G401 (cell line): ENCODE measurements around the gene NECTIN2. TPM values are rescaled to one million over a fixed set of nuclear protein-coding genes. Genes with fewer than 3 reads are reported as not detected.
"Not testable (repeated sequence)": the region's sequence is repeated elsewhere in the genome, so short reads cannot be mapped to it uniquely, and the experiment has no call there.

ENCODE experiments used
- DNase-seq: peaks from one replicate; pipeline ENCODE4 v3.0.0-alpha.2; 2015; ENCODE audit warnings: low spot score
- in situ Hi-C: cut with HindIII; loops from 2 replicates; pipeline ENCODE4 v1.10.0; 2016; ENCODE audit warnings: low sequenced_read_pairs, mixed read lengths
- total RNA-seq: library from RNA; depleted of rRNA; stranded (reverse); fragments of >200 nt; shearing (Covaris generic); gene quantifications from 2 replicates; pipeline ENCODE4 v1.2.3, GENCODE V29; 2014

Gene NECTIN2
- total RNA-seq, 1 experiment from 2014 or later, result 126 TPM

DNA sequence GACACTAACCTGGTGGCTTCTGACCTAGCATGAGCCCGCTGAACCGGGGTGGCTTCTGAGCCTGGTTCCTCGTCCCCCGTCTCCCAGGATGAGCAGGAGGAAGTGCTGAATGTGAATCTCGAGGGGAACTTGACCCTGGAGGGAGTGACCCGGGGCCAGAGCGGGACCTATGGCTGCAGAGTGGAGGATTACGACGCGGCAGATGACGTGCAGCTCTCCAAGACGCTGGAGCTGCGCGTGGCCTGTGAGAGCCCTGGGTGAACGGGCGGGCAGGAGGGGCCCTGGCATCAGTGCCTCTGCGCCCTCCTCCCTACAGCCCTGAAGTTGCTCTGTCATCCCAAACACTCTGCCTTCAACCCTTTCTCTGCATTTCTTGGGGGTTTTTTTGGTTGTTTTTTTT is 31.6 kb upstream of the NECTIN2 start:
- in situ Hi-C loops, result no loop called here

DNA sequence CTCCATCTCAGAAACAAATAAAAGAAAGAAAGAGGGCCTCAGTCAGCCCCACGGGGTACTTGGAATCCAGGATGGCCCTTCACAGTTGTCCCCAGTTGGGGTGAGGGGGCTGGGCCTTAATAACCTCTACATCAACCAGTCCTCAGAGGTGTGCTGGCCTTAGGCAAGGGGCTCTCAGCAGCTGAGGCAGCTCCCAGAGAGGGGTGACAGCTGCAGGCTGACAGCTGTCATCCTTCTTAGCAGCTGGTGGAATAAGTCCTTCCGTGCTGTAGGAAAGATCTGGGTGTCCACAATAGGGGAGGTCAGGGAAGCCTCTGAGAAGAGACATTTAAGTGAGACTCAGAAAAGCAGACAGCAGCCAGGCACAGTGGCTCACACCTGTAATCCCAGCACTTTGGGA is 29.8 kb upstream of the NECTIN2 start:
- DNase-seq, result no peak
- in situ Hi-C loops, result no loop called here

More for the DNA sequence above, 31.6 kb upstream of the NECTIN2 start:
- no peak for DNase-seq

DNA sequence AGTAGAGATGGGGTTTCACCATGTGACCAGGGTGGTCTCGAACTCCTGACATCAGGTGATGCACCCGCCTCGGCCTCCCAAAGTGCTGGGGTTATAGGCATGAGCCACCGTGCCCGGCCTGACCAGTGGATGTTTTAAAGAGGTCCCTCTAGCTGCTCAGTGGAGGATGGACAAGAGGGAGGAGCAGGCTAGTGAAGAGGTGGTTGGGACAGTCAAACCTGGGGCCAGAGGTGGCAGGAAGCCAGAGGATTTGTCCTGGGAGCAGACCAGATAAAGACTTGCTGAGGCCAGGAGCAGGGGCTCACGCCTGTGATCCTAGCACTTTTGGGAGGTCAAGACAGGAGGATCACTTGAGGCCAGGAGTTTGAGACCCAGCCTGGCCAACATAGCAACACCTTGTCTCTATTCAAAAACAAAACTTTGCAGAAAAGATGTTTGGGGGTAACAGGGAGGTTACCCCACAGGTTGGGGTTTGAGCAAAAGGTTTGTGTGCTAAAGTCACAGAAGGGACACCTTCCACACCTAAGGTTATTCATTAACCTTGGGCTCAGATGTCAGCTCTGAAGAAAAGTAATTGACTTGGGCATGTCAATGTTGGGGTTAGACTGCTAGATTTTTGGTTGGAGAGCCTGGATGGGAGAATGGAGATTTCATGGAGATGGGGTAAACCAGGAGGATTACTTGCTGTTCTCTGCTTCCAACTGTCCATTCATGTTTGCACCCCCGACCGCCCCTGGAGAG is 28.2 kb upstream of the NECTIN2 start:
- in situ Hi-C loops, result no loop called here
- DNase-seq, result no peak

DNA sequence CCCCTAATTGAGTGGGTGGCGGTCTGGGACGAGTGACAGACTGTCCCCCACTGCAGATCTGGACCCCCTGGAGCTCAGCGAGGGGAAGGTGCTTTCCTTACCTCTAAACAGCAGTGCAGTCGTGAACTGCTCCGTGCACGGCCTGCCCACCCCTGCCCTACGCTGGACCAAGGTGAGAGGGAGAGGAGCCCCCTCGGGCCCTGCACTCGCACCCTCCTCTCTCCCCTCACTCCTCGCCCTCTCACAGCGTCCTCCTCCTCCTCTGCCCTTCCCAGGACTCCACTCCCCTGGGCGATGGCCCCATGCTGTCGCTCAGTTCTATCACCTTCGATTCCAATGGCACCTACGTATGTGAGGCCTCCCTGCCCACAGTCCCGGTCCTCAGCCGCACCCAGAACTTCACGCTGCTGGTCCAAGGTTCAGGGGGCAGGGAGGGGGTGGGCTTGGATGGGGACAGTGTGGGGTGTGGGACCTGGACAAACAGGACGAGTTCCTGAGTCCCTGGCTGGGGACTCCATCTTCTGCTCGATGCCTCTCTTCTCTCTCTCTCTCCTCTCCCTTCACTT is 27.5 kb upstream of the NECTIN2 start:
- no peak for DNase-seq
- in situ Hi-C loops, result no loop called here

- in situ Hi-C loops, result no loop called here
- no peak for DNase-seq
Measured at GRCh38 chr19:44819246-44819832, 26.8 kb upstream of the NECTIN2 start.

GRCh38 chr19:44820648-44821609 is 25.2 kb upstream of the NECTIN2 start:
- in situ Hi-C loops, result no loop called here
- no peak for DNase-seq

GRCh38 chr19:44822177-44822576 is 23.9 kb upstream of the NECTIN2 start:
- DNase-seq, result no peak
- in situ Hi-C loops, result no loop called here

DNA sequence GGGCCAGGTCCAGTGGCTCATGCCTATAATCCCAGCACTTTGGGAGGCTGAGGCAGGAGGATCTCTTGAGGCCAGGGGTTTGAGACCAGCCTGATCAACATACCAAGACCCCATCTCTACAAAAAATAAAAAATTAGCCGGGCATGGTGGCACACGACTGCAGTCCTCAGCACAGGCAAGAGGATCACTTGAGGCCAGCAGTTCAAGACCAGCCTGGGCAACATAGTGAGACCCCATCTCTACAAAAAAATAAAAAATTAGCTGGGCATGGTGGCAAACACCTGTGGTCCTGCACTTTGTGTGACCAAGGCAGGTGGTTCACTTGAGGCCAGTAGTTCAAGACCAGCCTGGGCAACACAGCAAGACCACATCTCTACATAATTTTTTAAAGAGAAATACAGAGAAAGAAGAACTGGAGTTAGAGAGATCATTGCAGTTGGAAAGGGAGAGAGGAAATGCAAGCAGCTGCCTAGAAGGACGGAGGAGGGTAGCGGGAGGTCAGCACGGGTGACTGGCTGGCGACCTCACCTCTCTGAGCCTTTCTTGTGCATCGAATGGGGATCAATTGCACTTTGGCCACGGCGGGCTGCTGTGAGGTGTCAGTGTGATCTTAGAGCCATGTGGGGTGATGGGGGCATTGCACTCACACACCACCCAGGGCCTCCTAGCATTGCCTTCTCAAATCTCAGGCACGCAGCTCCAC is 23.3 kb upstream of the NECTIN2 start:
- in situ Hi-C loops, result no loop called here
- no peak for DNase-seq

DNA sequence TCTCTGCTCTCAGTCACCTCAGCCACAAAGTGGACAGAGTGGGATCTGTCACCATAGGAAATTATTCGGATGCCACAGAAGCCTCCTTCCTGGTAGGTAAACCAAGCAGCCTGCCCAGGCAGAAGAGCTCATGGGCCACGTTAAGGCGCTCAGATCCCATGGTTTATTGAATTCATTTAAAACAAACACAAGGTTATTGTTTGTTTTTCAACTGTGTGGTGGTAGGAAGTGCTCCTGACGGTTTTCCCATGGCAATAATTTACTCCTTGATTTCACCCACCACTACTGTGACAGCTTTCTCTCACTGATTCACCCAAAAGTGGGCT is 22.8 kb upstream of the NECTIN2 start:
- DNase-seq, result no peak
- in situ Hi-C loops, result no loop called here

DNA sequence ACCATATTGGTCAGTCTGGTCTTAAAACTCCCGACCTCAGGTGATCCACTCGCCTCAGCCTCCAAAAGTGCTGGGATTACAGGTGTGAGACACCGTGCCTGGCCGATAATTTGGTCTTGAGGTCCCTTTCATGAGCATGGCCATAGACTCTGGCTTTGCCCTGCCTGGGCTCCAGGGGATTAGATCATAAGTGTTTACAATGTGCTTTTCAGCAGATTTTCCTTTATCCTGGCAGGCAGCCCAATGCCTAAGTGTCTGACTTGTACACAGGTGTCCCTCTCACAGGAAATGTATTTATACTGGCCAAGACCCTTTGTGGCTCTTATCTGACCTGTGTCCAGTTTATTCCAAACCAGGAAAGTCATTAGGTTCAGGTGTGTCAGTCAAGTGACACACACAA is 21.3 kb upstream of the NECTIN2 start:
- no peak for DNase-seq
- in situ Hi-C loops, result loop anchor here (25.0 kb wide), 1 partner anchor 112 kb away; no protein-coding TSS in a partner anchor

DNA sequence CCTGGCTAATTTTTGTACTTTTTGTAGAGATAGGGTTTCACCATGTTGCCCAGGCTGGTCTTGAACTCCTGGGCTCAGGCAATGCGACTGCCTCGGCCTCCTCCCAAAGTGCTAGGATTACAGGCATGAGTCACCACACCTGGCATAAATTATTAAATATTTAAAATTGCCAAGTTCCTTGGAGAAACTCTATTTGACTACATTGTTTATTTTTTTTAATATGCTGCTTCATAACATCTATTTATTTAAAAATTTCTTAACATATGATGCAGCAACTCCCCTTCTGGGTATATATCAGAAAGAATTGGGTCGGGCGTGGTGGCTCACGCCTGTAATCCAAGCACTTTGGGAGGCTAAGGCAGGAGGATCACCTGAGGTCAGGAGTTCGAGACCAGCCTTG is 13.2 kb upstream of the NECTIN2 start:
- in situ Hi-C loops, result loop anchor here (25.0 kb wide), 1 partner anchor 121 kb away; no protein-coding TSS in a partner anchor
- DNase-seq, result not testable (repeated sequence)

- DNase-seq, result not testable (repeated sequence)
- in situ Hi-C loops, result loop anchor here (25.0 kb wide), 1 partner anchor 122 kb away; no protein-coding TSS in a partner anchor
Measured at GRCh38 chr19:44834399-44834798, 11.7 kb upstream of the NECTIN2 start.

GRCh38 chr19:44839276-44839675 is 6.8 kb upstream of the NECTIN2 start:
- in situ Hi-C loops, result loop anchor here (25.0 kb wide), 1 partner anchor 127 kb away; no protein-coding TSS in a partner anchor

GRCh38 chr19:44840811-44841210 is 5.3 kb upstream of the NECTIN2 start:
- in situ Hi-C loops, result loop anchor here (25.0 kb wide), 1 partner anchor 129 kb away; no protein-coding TSS in a partner anchor
- DNase-seq, result no peak

More at GRCh38 chr19:44839276-44839675, 6.8 kb upstream of the NECTIN2 start:
- DNase-seq, result no peak

- in situ Hi-C loops, result loop anchor here (25.0 kb wide), 1 partner anchor 129 kb away; no protein-coding TSS in a partner anchor
Measured at GRCh38 chr19:44841231-44841630, 4.9 kb upstream of the NECTIN2 start.

GRCh38 chr19:44845286-44845611 is 848 bp upstream of the NECTIN2 start:
- in situ Hi-C loops, result loop anchor here (25.0 kb wide), 1 partner anchor 133 kb away; no protein-coding TSS in a partner anchor
- DNase-seq, result no peak

More at GRCh38 chr19:44841231-44841630, 4.9 kb upstream of the NECTIN2 start:
- DNase-seq, result no peak

GRCh38 chr19:44846455-44847143 is 502 bp downstream of the NECTIN2 start:
- in situ Hi-C loops, result loop anchor here (25.0 kb wide), 1 partner anchor 134 kb away; no protein-coding TSS in a partner anchor
- DNase-seq, result no peak
